Adrenal gland (tissue), 12 donors: ENCODE results near the gene CACNB4. TPM values are rescaled to one million over a fixed set of nuclear protein-coding genes. Genes with fewer than 3 reads are reported as not detected.

Experiments used
- DNase-seq, 7 donors: peaks; one replicate each; pipeline ENCODE4 v3.0.0-alpha.2; 2019 to 2020
- H3K27ac ChIP-seq, 5 donors: fragments of 200-600 bp; sonication (generic) in 4 of 5; 1 replicate in 3 of 5; 2 replicates in 2 of 5; pipeline versions ENCODE4 v1.5.1 to v1.8.0; 2016 to 2020; ENCODE audit warnings: mild to moderate bottlenecking in 1 of 5
- H3K27me3 ChIP-seq: fragments of 200-600 bp; 2 replicates; pipeline ENCODE4 v1.8.0; 2021
- H3K36me3 ChIP-seq, 2 donors: fragments of 200-600 bp; replicated peaks in 1 of 2; 1 replicate in 1 of 2; 2 replicates in 1 of 2; pipeline versions ENCODE4 v1.5.1 to v1.8.0; 2018 to 2022
- H3K4me1 ChIP-seq, 2 donors: fragments of 200-600 bp; replicated peaks in 1 of 2; 1 replicate in 1 of 2; 2 replicates in 1 of 2; pipeline versions ENCODE4 v1.5.1 to v1.8.0; 2018 to 2021
- H3K4me3 ChIP-seq, 4 donors: fragments of 200-600 bp; sonication (generic) in 3 of 4; one replicate each; pipeline ENCODE4 v1.5.1; 2016 to 2018
- H3K9me3 ChIP-seq, 3 donors: fragments of 200-600 bp; sonication (generic) in 1 of 3; replicated peaks in 1 of 3; 1 replicate in 2 of 3; 2 replicates in 1 of 3; pipeline versions ENCODE4 v1.5.1 to v1.8.0; 2016 to 2021
- CTCF ChIP-seq, 6 experiments: fragments of 450-650 bp in 4 of 6; fragments of 200-600 bp in 2 of 6; sonication (generic) in 1 of 6; IDR thresholded peaks; 1 replicate in 5 of 6; 2 replicates in 1 of 6; pipeline versions ENCODE4 v1.5.1 to v1.8.0; 2016 to 2021; ENCODE audit warnings: antibody characterized with exemption in 6 of 6, mild to moderate bottlenecking in 2 of 6, moderate library complexity in 1 of 6
- POLR2A ChIP-seq, 2 donors: fragments of 450-650 bp; IDR thresholded peaks; one replicate each; pipeline ENCODE4 v1.6.1; 2017; ENCODE audit warnings: antibody characterized with exemption in 2 of 2, mild to moderate bottlenecking in 2 of 2, moderate library complexity in 1 of 2
- WGBS, 4 donors: extraction: QIAGEN DNeasy Blood & Tissue Kit in 2 of 4; methylation state at CpG; one replicate each; pipeline versions ENCODE4 v1.1.5 to v1.1.7; 2013 to 2017; 5-methylcytosine and 5-hydroxymethylcytosine counted together
- intact Hi-C, 2 donors: fragments of 100-400 bp; cut with DNase I; formaldehyde crosslinking; loops; one replicate each; pipeline versions ENCODE4 v1.14.1 to v1.15.0; 2022 to 2023
- polyA plus RNA-seq, 3 donors: library from polyadenylated mRNA; stranded (reverse); fragments of 200-250 nt in 2 of 3; fragments of 350-450 nt in 1 of 3; fragmentation: Illumina TruSeq in 1 of 3; extraction: RNeasy Lipid Tissue Mini Kit (QIAGEN cat#74804) in 1 of 3; gene quantifications; one replicate each; pipeline ENCODE4 v1.2.3, GENCODE V29; 2013 to 2014
- small RNA-seq, 2 donors: library from RNA; depleted of rRNA; stranded (forward); fragments of <200 nt; gene quantifications; one replicate each; pipeline ENCODE3, GENCODE V24; 2016
- total RNA-seq, 9 donors: library from RNA; depleted of rRNA in 4 of 9; stranded (reverse); fragments of >200 nt in 4 of 9; fragments of 120-200 nt in 1 of 9; fragmentation: NEBNext Ultra II Directional in 1 of 9; extraction: Animal tissue kit (Norgen Biotek cat#: 25700) in 1 of 9; gene quantifications; one replicate each; pipeline versions ENCODE4 v1.1.0 to v1.2.4, GENCODE V29; 2013 to 2023
- donor health status: healthy with polysubstance abuse.
- donor health status: Bipolar disorder and iron deficiency.
- donor health status: DM: yes; HTN: yes; CAD: no.
- donor health status: DM: no; HTN: no; CAD: no.
- donor health status: DM: no; HTN: no; CAD: no.
- donor health status: DM: yes; HTN: yes; CAD: no.

Gene CACNB4
- total and polyA plus RNA-seq, 12 donors, result 0.60 to 8.5 (median 1.9) TPM

- H3K9me3 ChIP-seq, result no peaks in the 10 kb centered on the region
- no peak for DNase-seq
- no peaks in the 10 kb centered on the region for H3K4me1 ChIP-seq
- TF ChIP-seq POLR2A (IDR thresholded peaks at IDR 0.05), result no peak
- no peak for TF ChIP-seq CTCF (IDR thresholded peaks at IDR 0.05)
- H3K27ac ChIP-seq, result no peak overlapping the region
- peaks cover 0 to 6% of the 10 kb centered on the region in 2 donors for H3K36me3 ChIP-seq
- intact Hi-C loops, result no loop called here
- no peak overlapping the region for H3K4me3 ChIP-seq
- 95 to 98% (median 97%) methylated on average over 5 of the region's 5 CpGs for WGBS, 4 donors
- H3K27me3 ChIP-seq, result no peaks in the 10 kb centered on the region
Measured at GRCh38 chr2:151786077-151786476, 312.8 kb downstream of the CACNB4 start.

DNA sequence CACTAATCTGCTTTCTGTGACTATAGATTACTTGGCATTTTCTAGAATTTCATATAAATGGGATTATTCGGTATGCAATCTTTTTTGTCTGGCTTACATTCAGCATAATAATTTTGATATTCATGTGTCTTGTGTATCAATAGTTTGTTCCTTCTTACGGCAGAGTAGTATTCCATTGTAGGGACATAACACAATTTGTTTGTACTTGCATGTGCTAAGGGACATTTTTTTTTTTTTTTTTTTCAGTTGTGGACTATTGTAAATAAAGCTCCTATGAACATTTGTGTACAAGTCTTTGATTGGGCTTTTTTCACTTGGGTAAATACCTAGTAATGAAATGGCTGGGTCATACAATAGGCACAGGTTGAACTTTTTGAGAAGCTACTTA, 315.7 kb downstream of the CACNB4 start:
- whole genome bisulfite sequencing, 4 donors, result 94 to 99% (median 97%) methylated on average over 2 of the region's 2 CpGs
- TF ChIP-seq CTCF (IDR thresholded peaks at IDR 0.05), result no peak
- TF ChIP-seq POLR2A (IDR thresholded peaks at IDR 0.05), result no peak
- intact Hi-C loops, result no loop called here

More for the DNA sequence above, 315.7 kb downstream of the CACNB4 start:
- Histone ChIP-seq H3K27me3 (no peaks in the 10 kb centered on the region), H3K27ac (no peak overlapping the region), H3K4me3 (no peak overlapping the region), H3K9me3 (no peaks in the 10 kb centered on the region), H3K4me1 (no peaks in the 10 kb centered on the region), H3K36me3 (peaks cover 0 to 11% of the 10 kb centered on the region in 2 donors)
- no peak for DNase-seq

Small RNA genes lying within 50 kb of the gene (small RNA-seq; reads per million reads assigned to genes)
- gene RPL30P2, result 0 to 0.08 reads per million in 2 donors

Other genes with a start within 250 kb of the CACNB4 start
- 10 to 100 TPM; 22.8 to 45.8 (median 34.0) TPM for gene STAM2, start 76.7 kb upstream of the CACNB4 start, total RNA-seq
- 10 to 100 TPM in 1 of 3 donors, 1 to 10 TPM in 2; 6.5 to 32.5 (median 7.6) TPM for gene STAM2, start 76.7 kb upstream of the CACNB4 start, polyA plus RNA-seq
- 10 to 100 TPM; 23.5 to 51.6 (median 34.2) TPM for gene FMNL2, start 236.1 kb upstream of the CACNB4 start, total RNA-seq
- 10 to 100 TPM; 26.1 to 54.2 (median 41.6) TPM for gene FMNL2, start 236.1 kb upstream of the CACNB4 start, polyA plus RNA-seq